Bronchial epithelial cell (primary cell): ENCODE results near the gene TSPAN17. TPM values are rescaled to one million over a fixed set of nuclear protein-coding genes. Genes with fewer than 3 reads are reported as not detected.

Source experiments
- DNase-seq: peaks from one replicate; pipeline ENCODE4 v3.0.0-alpha.2; 2010; ENCODE audit warnings: low read depth
- FAIRE-seq: peaks from 2 replicates; lab custom pipeline; 2011; peaks lifted over from hg19 to GRCh38; lab: Jason Lieb, UNC
- H3K27me3 ChIP-seq: 2 replicates; pipeline ENCODE4 v1.5.1; 2011; ENCODE audit warnings: low read length; ENCODE audit not compliant: control insufficient read depth, insufficient read depth
- H3K36me3 ChIP-seq: 2 replicates; pipeline ENCODE4 v1.5.1; 2011; ENCODE audit warnings: low read length; ENCODE audit not compliant: control insufficient read depth, insufficient read depth
- H3K4me3 ChIP-seq: 2 replicates; pipeline ENCODE4 v1.5.1; 2011; ENCODE audit warnings: mild to moderate bottlenecking, low read depth, low read length, control low read depth
- total RNA-seq: library from RNA; depleted of rRNA; stranded (reverse); fragments of >200 nt; gene quantifications from 2 replicates; pipeline ENCODE4 v1.2.1, GENCODE V29; 2014
- TF ChIP-seq, protein P1 (sequence below): IDR thresholded peaks from 2 replicates; pipeline ENCODE4 v1.5.1; 2011; ENCODE audit warnings: mild to moderate bottlenecking, moderate library complexity, low read length, control low read depth, inconsistent platforms; ENCODE audit not compliant: insufficient read depth, severe bottlenecking

Gene TSPAN17
- total RNA-seq, 1 donor from 2014 or later = 46.3 TPM

DNA sequence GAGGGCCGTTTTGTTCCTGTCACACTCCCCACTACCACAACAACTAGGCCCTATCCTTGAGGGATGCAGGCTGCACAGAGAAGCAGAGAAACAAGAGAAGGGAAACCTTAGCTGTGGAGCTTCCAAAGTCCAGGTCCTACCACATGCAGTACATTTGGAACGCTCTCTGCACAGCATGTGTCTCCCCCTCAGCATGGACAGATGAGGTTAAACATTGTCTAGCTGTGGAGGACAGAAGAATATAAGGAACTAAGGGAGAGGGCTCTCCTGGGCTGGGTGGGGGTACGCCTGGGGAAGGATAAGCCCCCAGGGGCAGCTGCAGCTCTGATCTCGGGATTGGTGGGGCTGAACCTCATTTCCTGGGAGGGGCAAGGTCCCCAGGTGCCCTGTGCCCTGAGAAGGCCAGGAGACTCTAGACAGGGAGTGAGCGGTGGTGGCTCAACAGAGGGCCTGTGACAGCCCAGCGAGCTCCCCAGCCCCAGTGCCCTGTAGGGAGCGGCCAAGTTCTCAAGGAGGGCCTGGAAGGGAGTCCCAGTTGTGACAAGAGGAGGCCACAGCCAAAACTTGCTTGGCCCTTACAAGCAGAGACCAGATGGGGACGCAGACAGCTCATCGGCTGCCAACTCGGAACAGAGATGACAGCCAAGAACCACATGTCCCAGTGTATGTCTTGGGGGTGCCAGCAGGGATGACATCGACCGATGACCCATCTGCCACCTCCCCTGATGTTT lies 30.1 kb downstream of the TSPAN17 start:
- no peaks in the 10 kb centered on the region for H3K36me3 ChIP-seq
- peaks cover 18% of the 10 kb centered on the region for H3K27me3 ChIP-seq
- DNase-seq (no peak), FAIRE-seq (no peak)
- TF ChIP-seq, protein P1, sequence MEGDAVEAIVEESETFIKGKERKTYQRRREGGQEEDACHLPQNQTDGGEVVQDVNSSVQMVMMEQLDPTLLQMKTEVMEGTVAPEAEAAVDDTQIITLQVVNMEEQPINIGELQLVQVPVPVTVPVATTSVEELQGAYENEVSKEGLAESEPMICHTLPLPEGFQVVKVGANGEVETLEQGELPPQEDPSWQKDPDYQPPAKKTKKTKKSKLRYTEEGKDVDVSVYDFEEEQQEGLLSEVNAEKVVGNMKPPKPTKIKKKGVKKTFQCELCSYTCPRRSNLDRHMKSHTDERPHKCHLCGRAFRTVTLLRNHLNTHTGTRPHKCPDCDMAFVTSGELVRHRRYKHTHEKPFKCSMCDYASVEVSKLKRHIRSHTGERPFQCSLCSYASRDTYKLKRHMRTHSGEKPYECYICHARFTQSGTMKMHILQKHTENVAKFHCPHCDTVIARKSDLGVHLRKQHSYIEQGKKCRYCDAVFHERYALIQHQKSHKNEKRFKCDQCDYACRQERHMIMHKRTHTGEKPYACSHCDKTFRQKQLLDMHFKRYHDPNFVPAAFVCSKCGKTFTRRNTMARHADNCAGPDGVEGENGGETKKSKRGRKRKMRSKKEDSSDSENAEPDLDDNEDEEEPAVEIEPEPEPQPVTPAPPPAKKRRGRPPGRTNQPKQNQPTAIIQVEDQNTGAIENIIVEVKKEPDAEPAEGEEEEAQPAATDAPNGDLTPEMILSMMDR = no peak
- H3K4me3 ChIP-seq = no peak overlapping the region

DNA sequence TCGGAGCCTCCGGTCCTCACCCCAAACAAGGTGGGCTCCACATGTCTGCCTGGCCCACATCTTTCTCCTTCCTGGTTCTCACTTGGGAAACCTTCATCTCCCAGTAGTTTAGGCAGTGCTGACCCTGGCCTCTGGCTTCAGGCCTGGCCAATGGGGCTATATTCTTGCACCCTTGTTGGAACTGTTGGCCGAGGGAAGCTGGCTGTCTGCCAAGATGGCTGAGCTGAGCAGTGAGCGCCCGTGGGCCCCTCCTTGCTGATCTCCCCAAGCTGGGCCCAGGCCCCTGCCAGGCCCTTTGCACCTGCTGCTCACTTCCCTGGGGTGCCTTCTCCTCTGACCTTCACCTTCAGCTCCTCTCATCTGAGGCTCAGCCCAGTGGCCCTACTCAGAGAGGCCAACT lies 31.3 kb downstream of the TSPAN17 start:
- TF ChIP-seq, protein P1 = no peak
- H3K4me3 ChIP-seq = no peak overlapping the region
- no peaks in the 10 kb centered on the region for H3K36me3 ChIP-seq
- peaks cover 18% of the 10 kb centered on the region for H3K27me3 ChIP-seq
- DNase-seq (no peak), FAIRE-seq (no peak)

DNA sequence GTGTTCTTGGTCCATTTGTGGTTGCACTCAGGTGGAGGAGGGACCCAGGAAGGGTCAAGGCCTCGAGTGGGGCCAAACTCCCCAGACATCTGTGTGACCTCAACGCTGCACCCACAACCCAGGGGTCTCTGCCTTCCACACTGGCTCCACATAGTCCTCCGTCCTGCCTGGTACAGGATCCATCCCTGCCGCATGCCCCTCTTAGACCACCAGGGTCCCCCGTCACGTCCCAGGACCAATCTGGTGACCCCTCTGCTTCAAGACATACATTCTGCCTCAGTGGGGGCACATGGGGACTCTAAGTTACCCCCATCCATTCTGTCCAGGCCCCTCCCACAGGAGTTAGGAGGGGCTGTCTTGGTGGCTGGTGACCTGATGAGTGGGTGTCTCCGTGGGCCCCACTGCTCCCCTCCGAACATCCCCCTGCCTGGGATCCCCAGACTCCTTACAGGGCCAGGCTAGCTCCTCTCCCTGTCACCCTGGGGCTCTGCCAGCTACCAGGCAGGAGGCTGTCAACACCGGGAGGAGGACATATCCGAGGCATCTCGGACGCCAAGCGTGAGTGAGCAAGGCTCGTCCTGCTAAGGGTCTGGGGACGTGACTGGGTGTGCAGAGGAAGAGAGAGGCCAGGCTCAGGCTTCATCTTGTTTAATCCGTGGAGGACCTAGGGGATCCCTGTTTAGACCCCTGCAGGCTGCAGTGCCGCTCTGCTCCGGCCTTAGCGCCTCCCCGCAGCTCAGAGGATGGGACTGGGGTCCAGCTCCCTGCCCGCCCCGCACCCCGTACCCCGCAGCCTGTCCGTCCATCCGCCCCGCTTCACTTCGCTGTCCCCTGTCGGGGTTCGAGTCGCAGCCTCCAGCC lies 32.3 kb downstream of the TSPAN17 start:
- peaks cover 18% of the 10 kb centered on the region for H3K27me3 ChIP-seq
- H3K4me3 ChIP-seq = no peak overlapping the region
- no peak for DNase-seq
- no peak for FAIRE-seq
- TF ChIP-seq, protein P1 = no peak
- no peaks in the 10 kb centered on the region for H3K36me3 ChIP-seq

DNA sequence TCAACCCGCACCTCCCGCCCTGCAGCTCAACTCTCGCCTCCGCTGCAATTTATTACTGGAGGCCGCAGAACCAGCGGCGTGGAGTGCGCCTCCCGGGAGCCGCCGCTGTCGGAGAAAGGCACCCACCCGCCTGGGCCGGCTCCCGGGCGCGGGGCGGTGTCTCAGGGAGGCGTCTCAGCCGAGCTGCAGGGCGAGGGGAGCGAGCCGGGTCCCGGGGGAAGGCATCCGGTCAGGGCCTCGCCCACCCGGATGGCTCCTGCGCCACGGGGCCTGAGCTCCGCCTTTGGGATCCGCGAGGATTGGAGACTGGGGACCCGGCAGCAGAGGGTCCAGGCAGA lies 32.9 kb downstream of the TSPAN17 start:
- Histone ChIP-seq H3K27me3 (peaks cover 18% of the 10 kb centered on the region), H3K36me3 (no peaks in the 10 kb centered on the region), H3K4me3 (no peak overlapping the region)
- DNase-seq = no peak
- no peak for FAIRE-seq
- TF ChIP-seq, protein P1 = no peak

DNA sequence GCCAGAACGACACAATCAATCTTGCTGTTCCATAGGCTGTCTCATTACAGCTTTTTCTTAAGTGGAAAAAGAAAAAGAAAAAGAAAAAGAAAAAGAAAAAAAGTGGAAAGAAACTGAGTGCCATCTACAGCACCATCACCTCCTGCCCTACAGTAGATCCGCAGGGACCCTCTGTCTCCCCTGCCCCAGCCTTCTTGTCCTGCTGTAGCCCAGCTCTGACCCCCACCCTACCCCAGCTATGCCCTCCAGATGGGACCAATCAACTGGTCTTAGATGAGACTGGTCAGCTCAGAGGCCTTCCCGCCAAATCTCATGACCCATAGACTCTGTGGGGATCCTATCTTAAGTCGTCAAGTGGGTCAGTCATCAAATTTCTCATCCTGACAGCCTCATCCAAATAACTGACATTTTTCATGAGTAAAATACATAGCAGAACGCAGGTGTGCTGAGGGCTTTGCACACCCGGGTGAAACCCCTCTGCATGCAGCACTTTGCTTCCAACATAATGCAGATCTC lies 34.8 kb downstream of the TSPAN17 start:
- H3K36me3 ChIP-seq = no peaks in the 10 kb centered on the region
- DNase-seq (no peak), FAIRE-seq (no peak)
- TF ChIP-seq, protein P1 = no peak
- peaks cover 18% of the 10 kb centered on the region for H3K27me3 ChIP-seq
- no peak overlapping the region for H3K4me3 ChIP-seq
